Measurements from ENCODE around the gene SLC27A1.
"Not testable (repeated sequence)": the region's sequence is repeated elsewhere in the genome, so short reads cannot be mapped to it uniquely, and the experiment has no call there.

SLC27A1 gene

DNA sequence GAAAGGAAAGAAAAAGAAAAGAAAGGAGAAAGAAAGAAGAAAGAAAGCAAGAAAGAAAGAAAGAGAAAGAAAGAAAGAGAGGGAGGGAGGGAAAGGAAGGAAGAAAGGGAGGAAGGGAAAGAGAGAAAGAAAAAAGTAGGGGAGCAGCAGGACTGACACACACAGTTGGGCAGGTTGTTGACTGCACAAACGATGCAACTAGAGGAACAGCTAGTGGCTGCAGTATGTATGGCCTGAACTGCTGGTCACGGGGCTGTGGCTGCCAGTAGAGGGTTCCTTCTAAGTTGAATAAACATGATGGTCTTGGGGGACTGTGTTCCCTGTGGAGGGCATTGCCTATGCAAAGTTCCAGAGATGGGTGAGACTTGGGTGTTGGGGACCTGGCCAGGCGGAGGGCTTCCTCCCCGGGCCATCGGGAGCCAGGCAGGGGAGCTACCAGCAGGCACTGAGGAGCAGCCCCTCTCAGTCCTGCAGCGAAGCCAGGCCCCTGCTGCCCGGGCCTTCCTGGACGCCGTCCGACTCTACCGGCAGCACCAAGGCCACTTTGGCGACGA is 68.4 kb downstream of the SLC27A1 start:
- peak overlapping the region; percentile 82 for H3K4me3 Mint-ChIP-seq
- intact Hi-C loops (cut with micrococcal nuclease) = no loop called here
- no peaks in the 10 kb centered on the region for H3K36me3 Mint-ChIP-seq (ENCODE audit: low read depth)
- H3K27ac Mint-ChIP-seq = peak overlapping the region; percentile 83
- H3K4me1 Mint-ChIP-seq (ENCODE audit: low read depth) = peaks cover 46% of the 10 kb centered on the region
- peaks cover 17% of the 10 kb centered on the region for H3K27me3 Mint-ChIP-seq
- no peaks in the 10 kb centered on the region for H3K9me3 Mint-ChIP-seq

DNA sequence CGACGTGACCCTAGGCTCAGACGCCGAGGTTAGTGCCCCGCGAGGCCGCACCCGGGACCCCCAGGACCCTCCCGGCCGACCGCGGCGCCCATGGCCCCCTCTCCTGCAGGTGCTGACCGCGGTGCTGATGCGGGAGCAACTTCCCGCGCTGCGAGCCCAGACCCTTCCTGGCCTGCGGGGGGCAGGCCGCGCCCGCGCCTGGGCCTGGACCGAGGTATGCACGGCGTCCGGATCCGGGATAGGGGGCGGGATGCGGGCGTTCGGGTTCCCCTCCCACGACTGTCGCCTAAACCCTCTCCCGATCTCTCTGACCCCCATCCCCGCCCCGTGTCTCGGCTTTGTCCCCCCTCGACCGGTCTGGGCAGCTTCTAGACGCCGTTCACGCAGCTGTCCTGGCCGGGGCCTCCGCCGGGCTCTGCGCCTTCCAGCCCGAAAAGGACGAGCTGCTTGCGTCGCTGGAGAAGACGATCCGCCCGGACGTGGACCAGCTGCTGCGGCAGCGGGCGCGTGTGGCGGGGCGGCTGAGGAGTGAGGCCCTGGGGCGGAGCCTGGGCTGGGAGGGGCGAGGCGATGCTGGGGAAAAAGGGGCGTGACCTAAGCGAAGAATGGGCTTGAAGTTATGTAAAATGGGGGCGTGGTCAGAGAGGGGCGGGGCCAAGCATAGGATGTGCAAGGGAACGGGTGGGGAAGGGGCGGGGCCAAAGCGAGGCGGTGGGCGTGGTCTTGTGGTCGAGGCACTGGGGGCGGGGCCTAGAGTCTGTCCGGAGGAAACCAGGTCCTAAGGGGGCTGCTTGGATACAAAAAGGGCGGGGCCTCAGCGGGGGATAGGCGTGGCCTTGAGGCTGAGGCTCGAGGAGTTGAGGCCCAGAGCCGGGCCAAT is 69.2 kb downstream of the SLC27A1 start:
- Mint-ChIP-seq H3K27me3 (peaks cover 17% of the 10 kb centered on the region), H3K4me1 (ENCODE audit: low read depth) (peaks cover 50% of the 10 kb centered on the region), H3K36me3 (ENCODE audit: low read depth) (no peaks in the 10 kb centered on the region), H3K9me3 (no peaks in the 10 kb centered on the region), H3K27ac (peak overlapping the region; percentile 83), H3K4me3 (peak overlapping the region; percentile 82)
- intact Hi-C loops (cut with micrococcal nuclease) = no loop called here

DNA sequence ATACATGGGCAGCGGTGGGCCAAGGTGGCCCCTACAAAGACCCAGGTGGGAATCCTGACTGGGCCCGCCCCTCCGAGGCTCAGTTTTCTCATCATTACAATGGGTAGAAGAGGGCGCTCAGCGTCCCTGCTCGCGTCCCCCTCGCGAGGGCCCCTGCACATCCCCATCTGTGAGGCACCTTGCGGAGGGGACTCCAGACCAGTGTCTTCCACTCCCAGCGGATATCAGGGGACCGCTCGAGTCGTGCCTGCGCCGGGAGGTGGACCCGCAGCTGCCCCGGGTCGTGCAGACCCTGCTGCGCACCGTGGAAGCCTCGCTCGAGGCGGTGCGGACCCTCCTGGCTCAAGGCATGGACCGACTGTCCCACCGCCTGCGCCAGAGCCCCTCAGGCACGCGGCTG is 69.8 kb downstream of the SLC27A1 start:
- intact Hi-C loops (cut with micrococcal nuclease) = no loop called here
- H3K9me3 Mint-ChIP-seq = no peaks in the 10 kb centered on the region
- H3K4me1 Mint-ChIP-seq (ENCODE audit: low read depth) = peaks cover 57% of the 10 kb centered on the region
- peaks cover 17% of the 10 kb centered on the region for H3K27me3 Mint-ChIP-seq
- no peak overlapping the region for H3K27ac Mint-ChIP-seq
- H3K4me3 Mint-ChIP-seq = no peak overlapping the region
- no peaks in the 10 kb centered on the region for H3K36me3 Mint-ChIP-seq (ENCODE audit: low read depth)

DNA sequence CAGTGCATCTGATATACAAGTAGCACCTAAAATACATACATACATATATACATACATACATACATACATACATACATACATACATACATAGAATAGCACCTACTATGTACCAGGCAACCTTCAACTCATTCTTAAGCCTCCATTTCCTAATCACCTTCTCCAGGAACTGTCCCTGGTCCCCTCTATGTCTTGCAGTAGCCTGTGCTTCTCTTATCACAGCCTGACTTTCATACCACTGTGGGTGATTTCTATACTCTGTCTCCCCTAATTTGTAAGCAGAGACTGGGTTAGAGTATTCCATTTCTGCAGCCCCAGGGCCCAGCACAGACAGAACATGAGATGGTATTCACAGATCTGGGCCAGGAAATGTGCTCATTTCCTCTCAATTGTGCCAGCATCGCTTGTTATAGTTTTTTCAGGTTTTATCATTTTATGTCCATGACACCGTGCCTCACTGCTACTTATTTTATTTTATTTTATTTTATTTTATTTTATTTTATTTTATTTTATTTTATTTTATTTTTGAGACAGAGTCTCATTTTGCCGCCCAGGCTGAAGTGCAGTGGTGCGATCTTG is 70.9 kb downstream of the SLC27A1 start:
- peaks cover 61% of the 10 kb centered on the region for H3K4me1 Mint-ChIP-seq (ENCODE audit: low read depth)
- peaks cover 17% of the 10 kb centered on the region for H3K27me3 Mint-ChIP-seq

DNA sequence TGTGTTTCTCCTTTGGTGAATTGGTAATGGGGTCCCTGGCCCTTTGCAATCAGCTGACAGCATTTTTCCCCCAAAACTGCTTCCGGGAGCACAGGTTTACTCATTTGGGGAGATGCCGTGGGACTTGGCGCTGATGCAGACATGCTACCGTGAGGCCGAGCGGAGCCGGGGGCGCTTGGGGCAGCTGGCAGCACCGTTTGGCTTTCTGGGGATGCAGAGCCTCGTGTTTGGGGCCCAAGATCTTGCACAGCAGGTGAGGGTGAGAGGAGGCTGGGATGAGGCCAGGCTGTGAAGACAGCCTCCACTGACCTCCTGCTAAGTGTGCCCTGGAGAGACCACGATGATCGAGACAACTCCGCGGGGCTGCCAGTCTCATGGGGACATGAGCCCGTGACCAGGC is 71.7 kb downstream of the SLC27A1 start:
- Mint-ChIP-seq H3K36me3 (ENCODE audit: low read depth) (no peaks in the 10 kb centered on the region), H3K4me3 (no peak overlapping the region), H3K27ac (no peak overlapping the region), H3K4me1 (ENCODE audit: low read depth) (peaks cover 66% of the 10 kb centered on the region), H3K27me3 (peaks cover 17% of the 10 kb centered on the region), H3K9me3 (no peaks in the 10 kb centered on the region)
- intact Hi-C loops (cut with micrococcal nuclease) = no loop called here

More for the DNA sequence above, 70.9 kb downstream of the SLC27A1 start:
- Mint-ChIP-seq H3K9me3 (no peaks in the 10 kb centered on the region), H3K27ac (no peak overlapping the region), H3K4me3 (no peak overlapping the region), H3K36me3 (ENCODE audit: low read depth) (no peaks in the 10 kb centered on the region)
- intact Hi-C loops (cut with micrococcal nuclease) = no loop called here

DNA sequence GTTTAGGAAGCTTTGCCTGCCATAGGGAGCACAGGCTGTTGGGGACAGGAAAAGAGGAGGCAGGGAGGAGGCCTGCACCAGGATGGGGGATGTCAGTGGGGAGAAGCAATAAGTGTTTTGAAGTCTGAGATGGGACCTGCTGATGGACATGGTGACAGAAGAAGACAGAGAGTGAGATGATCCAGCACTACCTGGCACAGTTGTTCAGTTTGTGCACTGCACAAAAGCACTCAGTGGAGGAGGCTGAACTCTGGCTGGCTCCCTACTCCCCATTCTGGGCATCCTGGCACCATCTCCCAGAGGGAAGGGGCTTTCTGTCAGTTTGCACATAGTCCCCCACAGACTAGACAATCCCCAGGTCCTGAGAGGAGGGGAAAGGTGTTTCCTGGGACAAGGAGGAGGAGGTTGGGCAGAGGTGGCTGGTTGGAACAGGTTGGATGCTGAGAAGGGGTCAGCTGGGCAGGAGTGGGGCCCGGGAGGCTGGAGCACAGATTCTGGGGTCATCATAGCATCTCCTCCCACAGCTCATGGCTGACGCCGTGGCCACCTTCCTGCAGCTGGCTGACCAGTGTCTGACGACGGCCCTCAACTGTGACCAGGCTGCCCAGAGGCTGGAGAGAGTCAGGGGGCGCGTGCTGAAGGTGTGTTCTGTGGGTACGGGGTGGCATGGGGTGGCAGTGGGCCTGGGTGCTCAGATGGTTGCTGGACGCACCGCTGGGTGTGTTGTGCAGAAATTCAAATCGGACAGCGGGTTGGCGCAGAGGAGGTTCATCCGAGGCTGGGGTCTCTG is 72.7 kb downstream of the SLC27A1 start:
- H3K27me3 Mint-ChIP-seq = peaks cover 12% of the 10 kb centered on the region
- peak overlapping the region; percentile 42 for H3K27ac Mint-ChIP-seq
- no peak overlapping the region for H3K4me3 Mint-ChIP-seq
- H3K36me3 Mint-ChIP-seq (ENCODE audit: low read depth) = no peaks in the 10 kb centered on the region
- intact Hi-C loops (cut with micrococcal nuclease) = no loop called here
- H3K4me1 Mint-ChIP-seq (ENCODE audit: low read depth) = peaks cover 63% of the 10 kb centered on the region
- H3K9me3 Mint-ChIP-seq = no peaks in the 10 kb centered on the region

DNA sequence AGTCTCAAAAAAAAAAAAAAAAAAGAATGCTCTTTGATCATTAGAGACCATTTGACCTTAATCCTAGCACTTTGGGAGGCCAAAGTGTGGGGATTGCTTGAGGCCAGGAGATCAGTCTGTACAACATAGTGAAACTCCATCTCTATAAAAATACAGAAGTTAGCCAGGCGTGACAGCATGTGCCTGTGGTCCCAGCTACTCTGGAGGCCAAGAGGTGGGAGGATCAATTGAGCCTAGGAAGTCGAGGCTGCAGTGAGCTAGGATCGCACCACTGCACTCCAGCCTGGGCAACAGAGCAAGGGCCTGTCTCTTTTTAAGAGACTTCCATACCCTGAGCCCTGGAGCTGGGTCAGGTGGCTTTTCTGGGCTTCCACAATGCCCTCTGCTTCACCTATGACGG is 73.7 kb downstream of the SLC27A1 start:
- Mint-ChIP-seq H3K4me1 (ENCODE audit: low read depth) (peaks cover 63% of the 10 kb centered on the region), H3K9me3 (no peaks in the 10 kb centered on the region), H3K4me3 (no peak overlapping the region), H3K36me3 (ENCODE audit: low read depth) (no peaks in the 10 kb centered on the region), H3K27ac (peak overlapping the region; percentile 52), H3K27me3 (peaks cover 4% of the 10 kb centered on the region)
- intact Hi-C loops (cut with micrococcal nuclease) = no loop called here

DNA sequence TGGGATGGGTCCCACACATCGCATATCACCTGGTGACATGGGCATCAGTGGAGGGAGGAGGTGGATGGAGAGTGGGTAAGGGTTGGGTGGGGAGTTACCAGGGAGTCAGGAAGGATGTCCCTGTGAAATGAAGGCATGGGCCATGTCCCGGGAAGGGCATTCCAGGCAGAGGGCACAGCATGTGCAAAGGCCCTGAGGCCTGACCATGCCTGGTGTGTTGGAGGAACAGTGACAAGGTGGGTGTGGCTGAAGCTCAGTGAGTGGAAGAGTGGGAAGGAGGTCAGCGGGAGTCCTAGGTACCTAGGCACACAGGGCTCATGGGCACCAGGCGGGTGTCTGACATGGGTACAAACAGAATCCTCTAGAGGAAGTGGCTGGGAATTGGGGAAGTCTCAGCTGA is 74.1 kb downstream of the SLC27A1 start:
- peaks cover 3% of the 10 kb centered on the region for H3K27me3 Mint-ChIP-seq
- intact Hi-C loops (cut with micrococcal nuclease) = no loop called here
- peaks cover 63% of the 10 kb centered on the region for H3K4me1 Mint-ChIP-seq (ENCODE audit: low read depth)
- no peaks in the 10 kb centered on the region for H3K9me3 Mint-ChIP-seq
- no peaks in the 10 kb centered on the region for H3K36me3 Mint-ChIP-seq (ENCODE audit: low read depth)
- peak overlapping the region; percentile 52 for H3K27ac Mint-ChIP-seq
- H3K4me3 Mint-ChIP-seq = no peak overlapping the region

DNA sequence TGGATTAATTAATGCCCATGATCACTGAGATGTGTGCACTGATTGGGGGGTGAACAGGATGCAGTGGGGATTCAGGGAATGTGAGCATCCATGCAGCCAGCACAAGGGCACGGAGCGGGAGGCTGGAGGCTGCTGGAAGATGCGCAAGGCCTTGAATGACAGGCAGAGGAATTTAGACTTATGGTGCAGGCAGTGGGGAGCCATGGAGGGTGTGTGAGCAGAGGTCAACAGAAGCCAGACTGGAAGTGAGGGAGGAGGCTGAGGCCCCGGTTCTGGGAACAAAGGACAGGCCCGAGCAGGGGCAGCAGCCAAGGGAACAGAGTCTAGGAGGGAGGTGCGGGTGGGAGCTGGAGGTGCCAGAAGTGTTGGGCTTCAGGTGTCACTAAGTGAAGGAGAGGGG is 77.8 kb downstream of the SLC27A1 start:
- no peak overlapping the region for H3K4me3 Mint-ChIP-seq
- H3K27me3 Mint-ChIP-seq = no peaks in the 10 kb centered on the region
- H3K4me1 Mint-ChIP-seq (ENCODE audit: low read depth) = peaks cover 42% of the 10 kb centered on the region
- H3K27ac Mint-ChIP-seq = peak overlapping the region; percentile 35
- H3K36me3 Mint-ChIP-seq (ENCODE audit: low read depth) = no peaks in the 10 kb centered on the region
- intact Hi-C loops (cut with micrococcal nuclease) = no loop called here
- no peaks in the 10 kb centered on the region for H3K9me3 Mint-ChIP-seq

DNA sequence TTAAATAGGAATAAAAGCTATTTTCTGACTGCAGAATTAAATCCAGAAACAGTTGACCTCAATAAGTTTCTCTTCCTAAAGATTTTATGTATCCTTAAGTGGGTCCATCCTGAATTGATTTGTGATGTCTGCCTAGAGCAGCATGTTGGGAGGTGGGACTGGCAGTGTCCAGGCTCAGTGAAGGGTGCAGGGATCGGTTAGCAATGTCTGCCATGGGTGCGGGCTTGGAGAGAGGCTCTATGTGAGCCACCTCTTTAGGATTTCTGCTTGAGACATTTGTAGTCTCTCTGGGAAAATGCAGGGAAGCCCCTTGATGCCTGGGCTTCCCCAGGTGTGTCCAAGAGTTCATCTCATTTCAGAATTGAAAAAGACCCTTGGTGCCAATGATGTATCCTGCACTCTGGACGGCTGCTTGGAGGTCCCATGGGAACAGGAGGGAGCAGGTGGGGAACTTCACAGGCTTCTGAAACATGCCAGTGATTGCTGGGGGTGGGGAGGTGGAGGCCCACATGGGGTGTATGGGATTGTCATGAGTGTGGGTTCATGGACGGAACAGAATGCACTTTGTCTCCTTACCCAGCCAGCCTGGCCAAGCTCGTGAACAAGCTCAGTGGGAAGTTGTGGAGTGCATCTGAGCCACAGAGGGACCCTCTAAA is 78.9 kb downstream of the SLC27A1 start:
- no peaks in the 10 kb centered on the region for H3K27me3 Mint-ChIP-seq
- H3K27ac Mint-ChIP-seq = no peak overlapping the region
- intact Hi-C loops (cut with micrococcal nuclease) = no loop called here
- peaks cover 35% of the 10 kb centered on the region for H3K4me1 Mint-ChIP-seq (ENCODE audit: low read depth)
- no peaks in the 10 kb centered on the region for H3K9me3 Mint-ChIP-seq
- H3K4me3 Mint-ChIP-seq = no peak overlapping the region
- no peaks in the 10 kb centered on the region for H3K36me3 Mint-ChIP-seq (ENCODE audit: low read depth)

DNA sequence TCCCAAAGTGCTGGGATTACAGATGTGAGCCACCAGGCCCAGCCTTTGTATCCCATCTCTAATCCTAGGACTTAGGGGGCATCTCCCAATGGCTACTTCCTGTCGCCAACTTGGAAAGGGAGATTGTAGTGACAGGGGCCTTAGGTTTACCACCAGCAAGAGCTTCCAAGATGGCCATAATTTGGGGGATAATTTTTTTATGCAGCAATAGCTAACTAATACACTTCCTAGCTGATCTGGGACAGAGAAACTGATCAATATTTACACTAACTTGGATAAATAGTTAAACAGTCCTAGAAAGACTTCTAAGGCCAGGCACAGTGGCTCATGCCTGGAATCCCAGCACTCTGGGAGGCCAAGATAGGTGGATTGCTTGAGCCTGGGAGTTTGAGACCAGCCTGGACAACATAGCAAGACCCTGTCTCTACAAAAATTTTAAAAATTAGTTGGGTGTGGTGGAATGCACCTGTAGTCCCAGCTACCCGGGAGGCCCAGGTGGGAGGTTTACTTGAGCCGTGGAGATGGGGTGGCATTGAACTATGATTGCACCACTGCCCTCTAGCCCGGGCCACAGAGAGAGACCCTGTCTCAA is 79.8 kb downstream of the SLC27A1 start:
- intact Hi-C loops (cut with micrococcal nuclease) = no loop called here
- no peaks in the 10 kb centered on the region for H3K36me3 Mint-ChIP-seq (ENCODE audit: low read depth)
- H3K9me3 Mint-ChIP-seq = no peaks in the 10 kb centered on the region
- H3K27me3 Mint-ChIP-seq = no peaks in the 10 kb centered on the region
- H3K27ac Mint-ChIP-seq = peak overlapping the region; percentile 22
- H3K4me1 Mint-ChIP-seq (ENCODE audit: low read depth) = peaks cover 30% of the 10 kb centered on the region
- no peak overlapping the region for H3K4me3 Mint-ChIP-seq

DNA sequence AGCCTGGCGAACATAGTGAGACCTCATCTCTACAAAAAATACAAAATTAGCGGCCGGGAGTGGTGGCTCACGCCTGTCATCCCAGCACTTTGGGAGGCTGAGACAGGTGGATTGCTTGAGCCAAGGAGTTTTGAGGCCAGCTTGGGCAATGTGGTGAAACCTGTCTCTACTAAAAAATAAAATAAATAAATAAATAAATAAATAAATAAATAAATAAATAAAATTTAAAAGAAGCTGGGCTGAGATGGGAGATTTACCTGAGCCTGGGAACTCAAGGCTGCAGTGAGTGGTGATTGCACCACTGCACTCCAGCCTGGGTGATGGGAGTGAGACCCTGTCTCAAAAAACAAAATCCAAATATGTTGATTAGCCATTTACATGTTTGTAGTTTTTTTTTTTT is 82.4 kb downstream of the SLC27A1 start:
- H3K27me3 Mint-ChIP-seq; H3K27ac Mint-ChIP-seq; H3K9me3 Mint-ChIP-seq; intact Hi-C loops (cut with micrococcal nuclease); H3K4me3 Mint-ChIP-seq: not testable (repeated sequence)
- peaks cover 21% of the 10 kb centered on the region for H3K36me3 Mint-ChIP-seq (ENCODE audit: low read depth)
- peaks cover 32% of the 10 kb centered on the region for H3K4me1 Mint-ChIP-seq (ENCODE audit: low read depth)

DNA sequence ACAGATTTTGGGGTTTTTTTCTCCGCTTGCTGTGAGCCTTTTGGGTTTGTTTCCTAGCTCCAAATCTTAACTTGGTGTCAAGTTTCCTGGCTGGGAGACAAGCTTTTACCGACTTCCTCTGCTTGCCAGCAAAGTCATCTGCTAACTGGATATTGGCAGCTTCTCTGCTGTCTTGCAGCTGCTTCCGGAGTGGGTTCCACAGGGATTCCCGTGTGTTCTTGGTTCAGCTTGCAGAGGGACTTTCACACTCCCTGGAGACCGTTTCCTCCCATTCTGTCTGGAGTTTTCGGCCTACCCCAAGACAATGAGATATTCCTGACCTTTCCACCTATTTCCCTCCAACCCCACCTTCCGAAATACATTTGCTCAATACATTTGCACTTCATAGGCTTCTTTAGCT is 82.9 kb downstream of the SLC27A1 start:
- intact Hi-C loops (cut with micrococcal nuclease) = no loop called here
- no peak overlapping the region for H3K4me3 Mint-ChIP-seq

More for the DNA sequence above, 82.9 kb downstream of the SLC27A1 start:
- no peaks in the 10 kb centered on the region for H3K27me3 Mint-ChIP-seq
- H3K4me1 Mint-ChIP-seq (ENCODE audit: low read depth) = peaks cover 29% of the 10 kb centered on the region
- H3K36me3 Mint-ChIP-seq (ENCODE audit: low read depth) = peaks cover 21% of the 10 kb centered on the region
- H3K9me3 Mint-ChIP-seq = no peaks in the 10 kb centered on the region
- peak overlapping the region; percentile 73 for H3K27ac Mint-ChIP-seq
